Cortex of kidney (tissue), 1 donor: ENCODE data around the gene FXYD5.
"Not testable (repeated sequence)": the region's sequence is repeated elsewhere in the genome, so short reads cannot be mapped to it uniquely, and the experiment has no call there.

Source experiments
- DNase-seq: peaks from one replicate; lab custom pipeline; 2025; lab: John Stamatoyannopoulos, UW

FXYD5 gene

GRCh38 chr19:35177377-35178274 is 23.1 kb downstream of the FXYD5 start:
- no peak for DNase-seq

- DNase-seq = no peak
These were observed 24.2 kb downstream of the FXYD5 start for GRCh38 chr19:35178701-35179100.

- no peak for DNase-seq
These were observed 25.3 kb downstream of the FXYD5 start for GRCh38 chr19:35179830-35180229.

- no peak for DNase-seq
These were observed 26.9 kb downstream of the FXYD5 start for GRCh38 chr19:35181387-35181786.

- no peak for DNase-seq
These were observed 29.7 kb downstream of the FXYD5 start for GRCh38 chr19:35184267-35184666.

- no peak for DNase-seq
These were observed 30.3 kb downstream of the FXYD5 start for GRCh38 chr19:35184884-35185283.

- DNase-seq = no peak
These were observed 39.8 kb downstream of the FXYD5 start for GRCh38 chr19:35194012-35194984.

- no peak for DNase-seq
These were observed 41.3 kb downstream of the FXYD5 start for GRCh38 chr19:35195830-35196229.

- not testable (repeated sequence) for DNase-seq
These were observed 42.3 kb downstream of the FXYD5 start for GRCh38 chr19:35196861-35197260.

- no peak for DNase-seq
These were observed 44.9 kb downstream of the FXYD5 start for GRCh38 chr19:35199481-35199880.

- DNase-seq = no peak
These were observed 48.5 kb downstream of the FXYD5 start for GRCh38 chr19:35202722-35203688.

GRCh38 chr19:35204799-35205732 is 50.5 kb downstream of the FXYD5 start:
- DNase-seq = no peak

- no peak for DNase-seq
These were observed 51.3 kb downstream of the FXYD5 start for GRCh38 chr19:35205733-35206323.

GRCh38 chr19:35206379-35206778 is 51.8 kb downstream of the FXYD5 start:
- no peak for DNase-seq

- no peak for DNase-seq
These were observed 52.3 kb downstream of the FXYD5 start for GRCh38 chr19:35206855-35207254.

GRCh38 chr19:35207391-35207871 is 52.9 kb downstream of the FXYD5 start:
- no peak for DNase-seq

GRCh38 chr19:35208121-35208520 is 53.6 kb downstream of the FXYD5 start:
- no peak for DNase-seq

GRCh38 chr19:35209646-35210045 is 55.1 kb downstream of the FXYD5 start:
- DNase-seq = no peak

GRCh38 chr19:35211545-35212230 is 57.2 kb downstream of the FXYD5 start:
- DNase-seq = no peak
